GM21786 (cell line): ENCODE results near the gene NEURL4.
"Not testable (repeated sequence)": the region's sequence is repeated elsewhere in the genome, so short reads cannot be mapped to it uniquely, and the experiment has no call there.

ENCODE experiments used
- ATAC-seq: cut with Tn5 transposase; IDR thresholded peaks from one replicate; pipeline ENCODE4 v1.9.1; 2021; ENCODE audit not compliant: unreplicated experiment

The NEURL4 gene

GRCh38 chr17:7347630-7348477 lies 18.7 kb upstream of the NEURL4 start:
- ATAC-seq = no peak

- ATAC-seq = no peak
These were observed 17.9 kb upstream of the NEURL4 start for GRCh38 chr17:7346761-7347614.

- no peak for ATAC-seq
These were observed 14.1 kb upstream of the NEURL4 start for GRCh38 chr17:7343250-7343649.

- no peak for ATAC-seq
These were observed 12.7 kb upstream of the NEURL4 start for GRCh38 chr17:7341842-7342241.

GRCh38 chr17:7340179-7340578 lies 11.0 kb upstream of the NEURL4 start:
- ATAC-seq = no peak

GRCh38 chr17:7337600-7337999 lies 8.5 kb upstream of the NEURL4 start:
- not testable (repeated sequence) for ATAC-seq

- peak; percentile 69 for ATAC-seq
These were observed 7.4 kb upstream of the NEURL4 start, which contains the start of gene ACAP1 for GRCh38 chr17:7336240-7337175. Gene ACAP1, plus strand, starts transcription at chr17:7336529. Its CDS starts 206 bp downstream, at chr17:7336735.

GRCh38 chr17:7335765-7336164 lies 6.6 kb upstream of the NEURL4 start:
- not testable (repeated sequence) for ATAC-seq

- ATAC-seq = no peak
These were observed 5.9 kb upstream of the NEURL4 start for GRCh38 chr17:7334938-7335538.

GRCh38 chr17:7332600-7333069 lies 3.5 kb upstream of the NEURL4 start:
- ATAC-seq = not testable (repeated sequence)

- ATAC-seq = no peak
These were observed 3.0 kb upstream of the NEURL4 start for GRCh38 chr17:7332111-7332510.

GRCh38 chr17:7330638-7331015 lies 1.5 kb upstream of the NEURL4 start:
- ATAC-seq = no peak

GRCh38 chr17:7329997-7330637 lies 982 bp upstream of the NEURL4 start:
- peak; percentile 38 for ATAC-seq

GRCh38 chr17:7329374-7329996 lies 350 bp upstream of the NEURL4 start:
- ATAC-seq = peak; percentile 49

GRCh38 chr17:7328009-7328408 lies 1.1 kb downstream of the NEURL4 start:
- no peak for ATAC-seq

GRCh38 chr17:7327501-7327900 lies 1.6 kb downstream of the NEURL4 start:
- no peak for ATAC-seq

GRCh38 chr17:7327056-7327455 lies 2.1 kb downstream of the NEURL4 start:
- no peak for ATAC-seq

GRCh38 chr17:7326186-7326585 lies 2.9 kb downstream of the NEURL4 start:
- ATAC-seq = no peak

GRCh38 chr17:7325031-7325528 lies 4.1 kb downstream of the NEURL4 start:
- ATAC-seq = no peak
